SHP77 treated with DMSO at 0.1 percent for 48 hours (cell line): ENCODE data around the gene BCL2L15.

Experiments
- DNase-seq: peaks from one replicate; lab custom pipeline; 2025; lab: John Stamatoyannopoulos, UW

BCL2L15 gene

DNA sequence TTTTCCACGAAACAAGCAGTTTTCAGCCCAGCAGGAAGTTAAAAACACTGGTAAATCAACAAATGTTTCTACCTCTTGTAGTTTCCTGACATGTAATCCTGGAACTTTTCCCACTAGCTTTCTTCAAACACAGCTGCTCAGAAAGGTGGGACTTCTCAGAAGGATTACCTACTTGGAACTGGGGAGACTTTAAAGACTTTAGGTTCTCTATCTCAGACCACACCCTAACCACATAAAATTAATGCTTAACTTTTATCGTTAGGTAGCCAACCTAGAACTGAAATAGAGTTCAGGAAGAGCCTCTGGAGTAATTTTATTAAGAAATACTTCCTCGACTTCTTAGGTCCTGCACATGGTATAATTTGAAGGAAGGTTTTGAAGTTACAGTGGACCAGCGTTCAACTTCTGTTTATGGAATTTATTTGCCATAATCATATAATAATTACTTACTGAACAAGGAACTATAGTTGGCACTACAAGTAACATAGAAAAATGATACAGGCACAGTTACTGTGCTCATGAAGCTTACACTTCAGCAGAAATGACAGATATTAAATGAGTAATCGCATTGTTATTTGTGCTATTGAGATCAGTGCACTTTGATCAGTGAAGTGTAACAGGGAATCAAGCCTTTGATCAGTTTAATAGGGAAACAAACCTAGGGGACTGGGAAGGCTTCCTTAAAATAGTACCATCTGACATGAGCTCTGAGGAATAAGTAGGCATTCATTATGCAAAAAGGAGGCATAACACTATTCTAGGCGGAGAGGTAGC, at the start of gene BCL2L15:
TSS of gene BCL2L15 (minus strand) at position 180 of the 774 bp plus-strand sequence. CDS start 206 bp downstream, outside the sequence.
- no peak for DNase-seq

DNA sequence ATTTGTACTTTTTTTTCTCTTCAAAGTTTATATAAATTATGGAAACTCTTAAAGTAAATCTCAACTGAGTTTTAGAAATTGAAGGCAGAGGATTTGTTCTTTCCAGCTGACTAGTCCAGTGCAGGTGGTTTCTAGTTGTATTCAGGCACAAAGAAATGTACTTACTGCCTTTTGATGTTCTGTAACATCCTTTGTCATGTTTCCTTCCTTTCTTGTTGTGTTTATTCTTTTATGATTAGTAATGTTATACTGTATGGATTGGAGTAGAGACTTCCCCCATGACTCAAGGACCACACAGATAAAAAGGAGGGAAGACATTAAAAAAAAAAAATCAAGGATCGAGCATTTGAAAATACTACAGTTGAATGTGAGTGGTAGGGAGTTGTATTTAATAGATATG, 49.8 kb upstream of the BCL2L15 start:
- DNase-seq: no peak

DNA sequence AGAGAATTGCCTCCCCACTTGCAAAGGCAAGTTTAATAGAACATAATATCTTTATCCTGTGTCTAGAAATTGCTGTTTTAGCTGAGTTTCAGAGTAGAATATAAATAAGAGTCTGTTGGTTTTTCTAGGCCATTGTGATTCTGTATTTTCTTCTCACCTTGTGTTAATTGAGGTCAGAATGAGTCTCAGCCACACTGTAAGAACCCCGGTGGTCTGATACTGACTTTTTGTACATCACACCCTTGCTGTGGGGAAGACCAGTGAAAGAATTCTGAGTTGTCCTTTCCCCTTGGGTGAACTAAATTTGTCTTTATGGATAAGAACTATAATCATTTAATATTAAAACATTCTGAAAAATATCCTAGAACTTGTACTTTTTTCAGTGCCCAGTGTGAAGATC, 48.6 kb upstream of the BCL2L15 start:
- DNase-seq: no peak

DNA sequence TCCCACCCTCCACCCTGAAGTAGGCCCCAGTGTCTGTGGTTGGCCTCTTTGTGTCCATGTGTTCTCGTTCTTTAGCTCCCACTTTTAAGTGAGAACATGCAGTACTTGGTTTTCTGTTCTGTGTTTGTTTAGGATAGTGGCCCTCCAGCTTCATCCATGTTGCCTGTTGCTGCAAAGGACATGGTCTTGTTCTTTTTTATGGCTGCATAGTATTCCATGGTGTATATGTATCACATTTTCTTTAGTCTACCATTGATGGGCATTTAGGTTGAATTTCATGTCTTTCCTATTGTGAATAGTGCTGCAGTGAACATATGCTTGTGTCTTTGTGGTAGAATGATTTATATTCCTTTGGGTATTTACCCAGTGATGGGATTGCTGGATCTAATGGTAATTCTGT, 47.8 kb upstream of the BCL2L15 start:
- no peak for DNase-seq

DNA sequence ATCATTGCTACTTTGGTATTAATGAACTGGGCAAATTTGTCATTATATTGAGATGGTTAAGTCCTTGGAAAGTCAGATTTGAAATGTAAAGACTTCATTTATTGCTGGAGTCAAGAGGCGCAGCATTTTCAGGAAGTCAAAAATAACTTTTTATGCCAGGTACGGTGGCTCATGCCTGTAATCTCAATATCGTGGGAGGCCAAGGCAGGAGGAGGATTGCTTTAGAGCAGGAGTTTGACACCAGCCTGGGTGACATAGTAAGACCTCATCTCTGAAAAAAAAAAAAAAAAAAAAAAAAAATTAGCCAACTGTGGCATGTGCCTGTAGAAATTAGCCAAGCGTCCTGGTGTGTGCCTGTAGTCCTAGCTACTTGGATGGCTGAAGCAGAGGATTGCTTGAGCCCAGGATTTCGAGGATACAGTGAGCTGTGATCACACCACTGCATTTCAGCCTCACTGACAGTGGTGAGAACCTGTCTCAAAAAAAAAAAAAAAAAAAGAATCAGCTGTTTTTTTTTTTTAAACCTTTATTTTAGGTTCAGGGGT, 47.2 kb upstream of the BCL2L15 start:
- no peak for DNase-seq

DNA sequence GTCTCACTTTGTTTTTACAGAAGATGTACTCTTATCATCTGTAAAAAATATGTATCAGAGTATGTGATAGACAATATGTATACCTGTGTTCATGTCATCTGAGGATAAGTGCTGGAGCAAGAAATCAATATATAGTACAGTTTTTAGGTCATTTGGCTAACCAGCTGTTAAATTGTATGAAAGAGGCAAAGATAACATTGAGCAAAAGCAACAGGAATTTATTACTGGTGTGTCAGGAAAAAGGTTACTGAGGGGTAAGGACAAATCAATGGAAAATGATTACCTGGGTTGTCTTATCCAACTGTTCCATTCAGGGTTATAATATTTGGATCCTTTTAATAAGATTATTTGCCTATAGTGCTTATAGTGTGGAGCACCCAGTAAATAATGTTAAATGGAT, 46.6 kb upstream of the BCL2L15 start:
- no peak for DNase-seq

DNA sequence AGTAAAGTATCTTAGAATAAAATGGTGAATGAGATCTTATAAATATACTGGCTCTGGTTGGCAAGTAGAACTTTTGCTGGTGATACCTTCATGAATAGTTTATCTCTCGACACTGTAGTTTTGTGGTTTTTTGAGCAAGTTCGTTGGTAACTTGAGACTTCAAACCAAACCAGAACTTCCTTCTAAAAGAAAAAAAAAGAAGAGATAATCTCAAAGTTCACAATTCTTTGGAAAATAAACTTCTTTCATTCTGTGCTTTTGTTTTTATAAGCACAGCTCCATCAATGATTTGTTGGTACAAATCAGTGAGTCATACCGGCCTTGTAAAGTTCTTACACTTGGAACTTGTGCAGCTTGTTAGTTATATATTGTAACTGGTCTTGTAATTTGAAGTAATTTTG, 44.1 kb upstream of the BCL2L15 start:
- DNase-seq: no peak

DNA sequence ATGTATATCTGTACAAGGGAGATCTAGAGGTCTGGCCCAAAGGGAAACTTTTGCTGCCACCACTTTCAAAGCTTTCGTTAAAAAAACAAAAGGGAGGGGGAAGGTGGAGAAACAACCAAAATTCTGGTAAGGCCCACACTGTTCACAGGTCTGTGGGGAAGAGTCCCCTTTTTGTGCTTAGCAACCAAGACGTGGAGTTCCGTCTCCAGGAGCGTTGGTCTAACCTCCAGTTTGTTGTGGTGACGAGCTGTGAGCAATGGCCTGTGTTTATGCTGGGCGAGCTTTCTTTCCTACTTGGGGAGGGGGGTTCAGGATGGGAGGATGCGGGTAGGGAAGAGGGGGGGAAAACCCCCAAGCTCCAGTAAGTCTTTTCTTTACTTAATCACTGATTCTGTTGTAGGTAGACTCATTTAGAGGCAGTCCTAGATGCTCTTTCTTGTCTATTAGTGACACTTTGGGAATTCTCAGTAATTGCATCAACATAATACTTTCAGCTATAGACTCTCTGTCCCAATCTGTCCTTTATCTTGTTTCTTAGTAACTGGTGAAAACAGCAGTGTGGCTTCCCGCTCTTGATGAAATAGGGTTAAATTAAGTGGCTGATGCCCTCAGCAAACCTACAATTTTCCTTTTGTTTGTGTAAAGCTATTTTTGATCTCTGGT, 43.2 kb upstream of the BCL2L15 start:
- DNase-seq: no peak

DNA sequence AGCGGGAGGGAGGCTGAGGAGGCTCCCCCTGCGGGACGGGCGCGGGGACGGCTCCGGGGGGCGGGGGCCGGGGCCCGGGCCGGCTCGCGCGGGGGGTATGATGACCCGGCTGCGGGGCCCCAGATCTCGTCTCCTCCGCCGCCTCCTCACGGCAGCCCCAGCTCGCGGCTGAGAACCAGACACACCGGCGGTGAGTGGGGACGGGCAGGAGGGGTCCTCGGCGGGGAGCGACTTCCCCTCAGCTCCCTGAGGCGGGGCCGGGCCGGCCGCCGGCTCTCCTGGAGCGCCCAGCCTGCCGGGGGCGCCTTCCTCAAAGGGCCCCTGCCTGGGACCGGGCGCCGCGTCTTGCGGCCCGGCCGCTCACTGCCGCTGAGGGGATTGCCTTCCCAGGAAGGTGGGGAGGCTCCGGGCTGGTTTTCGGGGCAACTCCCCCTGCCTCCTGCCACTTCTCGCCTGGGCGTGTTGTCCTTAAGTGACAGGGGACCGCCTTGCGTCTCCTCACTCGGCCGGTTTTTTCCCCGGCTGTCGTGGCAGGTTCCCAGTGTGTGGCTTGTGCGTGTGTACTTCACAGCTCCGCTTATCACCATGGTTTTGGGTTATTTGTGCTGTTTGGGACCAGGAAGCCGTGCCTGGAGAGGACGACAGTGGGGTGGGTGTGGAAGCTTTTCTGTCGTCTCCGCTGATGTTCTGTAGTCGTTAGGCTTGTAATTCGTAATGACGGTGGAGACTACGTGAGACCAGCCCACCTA, 42.5 kb upstream of the BCL2L15 start:
- no peak for DNase-seq

DNA sequence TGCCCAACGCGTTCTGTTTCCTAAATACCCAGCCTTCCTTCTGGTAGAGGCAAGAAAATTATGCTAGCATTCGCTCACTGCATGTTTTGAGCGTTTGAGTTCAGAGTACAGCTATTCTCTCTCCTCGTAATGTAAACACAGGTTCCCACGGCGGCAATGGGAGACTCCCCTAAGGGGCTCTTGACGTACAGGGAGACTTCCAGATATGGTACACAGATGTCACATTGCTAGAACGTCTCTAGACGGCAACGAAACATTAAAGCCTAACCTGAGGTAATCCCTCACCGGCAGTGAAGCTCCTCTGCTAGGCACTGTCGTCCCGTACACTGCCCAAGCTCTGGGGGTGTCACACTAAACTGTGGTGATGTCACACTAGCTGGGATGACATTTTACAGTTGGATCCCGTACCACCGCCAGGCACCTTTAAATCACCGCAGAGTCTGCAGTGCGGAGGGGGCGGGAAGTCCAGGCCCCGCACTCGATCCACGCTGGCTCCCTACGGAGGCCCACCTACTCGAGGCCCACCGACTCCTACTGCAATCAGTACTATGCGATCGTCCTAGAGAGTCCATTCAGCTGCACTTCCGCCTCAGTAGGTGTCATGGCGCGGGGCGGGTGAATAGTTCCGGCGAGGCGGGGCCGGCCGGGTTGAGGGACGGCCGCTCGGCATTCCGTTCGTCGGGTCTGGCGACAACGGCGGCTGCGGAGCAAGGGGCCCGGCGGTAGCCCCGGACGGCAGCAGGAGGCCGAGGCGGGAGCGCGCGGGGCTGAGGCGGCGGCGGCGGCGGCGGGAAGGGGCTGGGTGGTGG, 41.8 kb upstream of the BCL2L15 start, which contains the start of gene HIPK1:
TSS of gene HIPK1 (plus strand) at position 384 of the 809 bp plus-strand sequence.
- DNase-seq: peak; percentile 67

DNA sequence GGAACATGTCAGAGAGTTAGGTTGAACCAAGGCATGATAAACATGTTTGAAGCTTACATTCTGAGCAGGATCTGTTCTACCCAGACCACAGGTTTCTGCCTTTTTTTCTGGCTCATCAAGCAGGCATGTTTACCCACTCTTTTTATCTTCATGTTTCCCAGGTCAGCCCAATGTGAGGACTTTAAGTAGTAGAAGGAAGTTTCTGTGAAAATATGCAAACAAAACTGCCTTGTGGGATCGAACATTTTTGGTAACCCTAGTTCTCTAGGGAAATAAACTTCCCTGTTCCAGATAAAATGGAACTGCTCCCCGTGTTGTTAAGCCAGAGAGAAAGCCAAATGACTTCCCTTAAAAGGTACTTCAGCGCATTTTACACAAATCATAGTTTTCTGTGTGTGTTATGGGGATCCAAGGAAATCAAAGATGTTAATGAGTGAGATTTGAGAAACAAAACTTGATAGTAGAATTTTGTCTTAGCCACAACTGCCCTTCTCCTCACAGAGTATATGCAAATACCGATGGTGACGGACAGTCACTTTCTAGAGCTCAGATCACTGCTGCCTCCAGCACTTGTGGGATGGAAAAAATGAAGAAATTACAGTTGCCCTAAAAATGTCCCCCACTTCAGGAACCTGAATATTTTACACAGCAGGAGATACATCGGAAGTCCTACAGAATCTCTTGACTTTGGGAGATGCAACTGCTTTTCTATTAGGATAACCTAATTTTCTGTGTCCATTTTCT, 41.0 kb upstream of the BCL2L15 start:
- DNase-seq: no peak

DNA sequence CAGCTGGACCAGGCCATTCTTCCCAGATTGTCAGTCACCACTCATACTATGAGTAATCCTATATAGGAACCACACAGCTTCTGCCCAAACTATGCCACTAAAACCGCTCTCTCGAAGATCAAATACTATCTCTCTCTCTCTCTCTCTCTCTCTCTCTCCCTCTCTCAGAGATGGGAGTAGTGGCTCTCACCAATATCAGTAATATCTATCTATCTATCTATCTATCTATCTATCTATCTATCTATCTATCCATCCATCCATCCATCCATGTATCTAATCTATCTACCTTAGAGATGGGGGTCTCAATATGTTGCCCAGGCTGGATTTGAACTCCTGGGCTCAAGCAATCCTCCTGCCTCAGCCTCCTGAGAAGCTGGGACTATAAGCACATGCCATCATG, 37.1 kb upstream of the BCL2L15 start:
- no peak for DNase-seq

DNA sequence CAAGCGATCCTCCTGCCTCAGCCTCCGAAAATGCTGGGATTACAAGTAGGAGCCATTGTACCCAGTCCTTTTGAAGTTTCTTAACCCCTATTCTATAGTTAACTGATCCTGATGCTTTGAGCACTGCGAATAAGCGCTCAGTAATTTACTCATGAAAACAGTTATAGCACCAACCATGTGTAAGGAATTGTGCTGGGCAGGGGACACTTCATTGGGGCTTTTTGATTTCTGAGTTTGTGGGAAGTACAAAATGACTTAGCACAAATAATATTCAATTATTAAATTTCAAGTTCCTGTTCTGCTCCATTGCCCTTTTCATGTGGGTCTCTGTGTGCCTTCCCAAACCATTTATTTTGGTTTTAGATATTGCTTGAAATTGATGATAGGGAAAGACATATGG, 35.6 kb upstream of the BCL2L15 start:
- DNase-seq: no peak

DNA sequence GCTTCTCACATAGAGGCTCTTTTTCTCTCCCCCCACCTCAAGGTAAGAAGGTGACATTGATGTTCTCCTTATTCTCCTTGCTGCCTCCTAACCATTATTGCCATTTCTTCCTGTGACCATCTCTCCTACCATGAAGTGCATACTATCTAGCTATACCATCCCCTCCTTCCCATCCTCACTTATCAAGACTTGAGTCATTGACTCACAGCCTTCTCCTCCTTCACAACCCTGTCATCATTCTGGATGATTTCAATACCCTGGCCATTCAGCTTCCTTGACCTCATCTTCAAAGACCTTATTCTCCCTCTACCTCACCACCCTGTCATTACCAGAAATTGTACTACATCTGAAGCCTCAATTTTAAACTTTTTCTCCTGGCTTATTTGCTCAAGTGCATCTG, 30.9 kb upstream of the BCL2L15 start:
- DNase-seq: no peak

DNA sequence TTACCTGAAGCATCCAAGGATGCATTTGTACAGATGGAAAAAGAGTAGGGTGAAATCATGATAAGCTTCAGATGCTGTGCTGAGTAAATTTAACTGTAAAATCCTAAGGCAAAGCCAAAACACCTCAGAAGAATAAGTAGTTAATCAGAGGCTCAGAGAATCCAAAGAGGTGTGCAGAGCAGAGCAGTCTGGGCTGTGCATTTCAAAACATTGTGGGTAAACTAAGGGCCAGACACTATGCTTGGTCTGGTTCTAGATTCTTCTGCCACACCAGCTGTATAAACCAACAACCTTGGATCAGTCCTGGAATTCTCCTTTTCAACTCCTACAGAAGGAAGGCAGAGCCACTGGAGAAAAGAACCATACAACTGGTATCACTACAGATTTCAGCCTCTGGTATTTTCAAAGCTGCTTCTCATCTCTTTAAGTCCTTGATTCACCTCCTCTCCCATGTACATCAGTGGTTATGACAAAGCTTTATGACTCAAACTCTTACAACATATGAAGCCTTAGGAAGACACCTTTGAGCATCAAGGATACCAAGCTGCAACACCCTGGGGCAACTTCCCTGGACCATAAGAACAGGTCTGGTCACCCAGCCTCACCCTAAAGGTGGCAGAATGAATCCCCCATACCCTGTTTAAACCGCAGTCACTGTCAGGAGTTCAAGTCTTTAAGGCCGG, 30.2 kb upstream of the BCL2L15 start:
- DNase-seq: no peak

DNA sequence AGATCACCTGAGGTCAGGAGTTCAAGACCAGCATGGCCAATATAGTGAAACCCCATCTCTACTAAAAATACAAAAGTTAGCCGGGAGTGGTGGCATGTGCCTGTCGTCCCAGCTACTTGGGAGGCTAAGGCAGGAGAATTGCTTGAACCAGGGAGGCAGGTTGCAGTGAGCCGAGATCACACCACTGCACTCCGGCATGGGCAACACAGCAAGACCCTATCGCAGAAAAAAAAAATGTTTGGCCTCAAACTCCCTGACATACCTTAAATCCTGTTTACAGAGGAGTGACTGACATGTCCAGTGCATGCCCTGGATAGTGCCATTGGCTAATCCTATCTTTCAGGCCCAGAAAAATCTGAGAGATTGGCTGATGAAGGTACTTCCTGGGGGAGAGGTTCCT, 29.6 kb upstream of the BCL2L15 start:
- no peak for DNase-seq

DNA sequence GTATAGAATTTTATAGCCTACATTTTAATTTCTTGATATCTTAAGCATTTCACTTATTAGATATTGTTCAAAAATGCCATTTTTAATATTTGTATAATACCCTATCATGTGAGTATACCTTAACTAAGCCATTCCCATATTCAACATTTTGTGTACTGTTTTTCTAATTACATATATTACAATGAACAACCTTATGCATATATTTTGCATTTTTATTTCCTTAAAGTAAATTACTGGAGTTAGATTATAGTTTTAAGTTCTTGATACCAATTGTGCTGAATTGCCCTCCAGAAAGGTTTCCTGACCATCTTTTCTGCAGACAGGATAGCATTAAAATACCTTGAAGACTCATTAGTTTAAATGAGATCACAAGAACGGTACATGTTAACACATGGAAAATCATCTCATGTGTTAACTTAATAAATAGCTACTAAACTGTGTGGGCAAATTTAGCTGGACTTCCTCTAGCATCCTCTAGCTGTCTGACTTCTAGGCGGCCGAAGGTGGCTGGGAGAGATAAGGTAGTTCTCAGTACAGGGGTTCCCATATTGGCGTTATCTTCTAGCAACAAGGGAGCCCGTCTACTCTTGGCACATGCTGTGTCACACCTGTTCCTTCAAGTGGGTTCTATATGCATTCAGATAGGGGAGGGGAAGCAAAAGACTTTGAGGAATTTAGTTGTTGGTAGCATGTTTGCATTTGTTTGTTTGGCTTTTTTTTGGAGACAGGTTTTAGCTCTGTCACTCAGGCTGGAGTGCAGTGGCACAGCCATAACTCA, 26.7 kb upstream of the BCL2L15 start:
- DNase-seq: no peak

DNA sequence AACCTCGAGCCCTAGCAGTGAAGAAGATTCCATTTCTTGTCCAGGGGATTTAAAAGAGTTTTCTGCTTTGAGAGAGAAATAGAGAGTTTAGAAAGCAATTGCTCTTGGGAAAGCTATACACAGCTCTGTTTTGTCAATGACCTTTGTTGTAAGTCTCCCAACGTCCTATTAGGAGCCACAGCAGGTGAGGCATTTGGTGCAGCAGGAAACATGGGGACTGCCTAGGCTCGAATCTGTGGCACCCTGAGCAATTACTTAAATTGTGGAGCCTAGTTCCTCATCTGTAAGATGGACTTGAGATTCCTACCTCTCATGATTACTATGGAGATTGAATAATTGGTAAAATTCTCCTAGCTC, 25.9 kb upstream of the BCL2L15 start:
- no peak for DNase-seq

DNA sequence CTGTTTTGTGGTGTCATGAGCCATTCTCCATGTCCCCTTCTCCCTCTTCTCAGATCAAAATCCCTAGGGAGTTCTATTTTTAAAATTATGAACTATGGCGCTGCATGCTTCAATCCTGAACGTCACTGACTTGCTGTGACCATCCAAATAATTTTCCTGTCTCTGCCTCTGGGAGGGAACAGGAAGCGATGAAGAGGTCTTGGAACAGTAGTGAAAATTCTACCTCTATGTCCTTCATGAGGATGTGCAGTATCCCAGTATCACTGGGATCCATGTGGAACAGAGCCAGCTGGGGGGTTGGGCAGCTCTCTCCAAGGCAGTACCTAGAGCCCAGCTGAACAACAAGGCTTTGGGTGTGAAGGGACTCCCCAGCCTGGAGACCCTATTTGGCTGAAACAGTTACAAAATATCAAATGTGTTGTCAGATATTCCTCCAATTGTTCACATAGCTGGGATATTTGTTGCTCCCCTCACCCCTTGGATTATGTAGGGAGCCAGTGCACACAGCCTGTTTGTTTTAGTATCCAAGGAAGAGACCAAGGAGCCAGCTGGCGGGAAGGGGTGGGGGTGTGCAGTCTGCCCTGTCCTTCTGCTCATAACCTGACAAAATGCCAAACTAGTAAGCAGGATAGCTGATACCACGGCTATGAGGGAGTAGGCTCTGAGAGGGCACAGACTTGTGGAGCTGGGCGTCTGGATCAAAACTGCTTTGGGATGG, 25.4 kb upstream of the BCL2L15 start:
- no peak for DNase-seq
